DMS 273 (cell line): ENCODE results near the gene CHM.
"Not testable (repeated sequence)": the region's sequence is repeated elsewhere in the genome, so short reads cannot be mapped to it uniquely, and the experiment has no call there.

Source experiments
- DNase-seq: peaks from one replicate; lab custom pipeline; 2025; ENCODE audit not compliant: unreplicated experiment; lab: John Stamatoyannopoulos, UW

Gene CHM

GRCh38 chrX:85996555-85996954 lies 50.8 kb downstream of the CHM start:
- no peak for DNase-seq

- DNase-seq: no peak
Measured at GRCh38 chrX:85995641-85996040, 51.7 kb downstream of the CHM start.

- DNase-seq: no peak
Measured at GRCh38 chrX:85994797-85995196, 52.6 kb downstream of the CHM start.

GRCh38 chrX:85994228-85994627 lies 53.1 kb downstream of the CHM start:
- no peak for DNase-seq

GRCh38 chrX:85993539-85994197 lies 53.7 kb downstream of the CHM start:
- DNase-seq: no peak

GRCh38 chrX:85992811-85993229 lies 54.5 kb downstream of the CHM start:
- peak; percentile 18 for DNase-seq

GRCh38 chrX:85988353-85988752 lies 59.0 kb downstream of the CHM start:
- no peak for DNase-seq

- no peak for DNase-seq
Measured at GRCh38 chrX:85980286-85980685, 67.1 kb downstream of the CHM start.

GRCh38 chrX:85977218-85977617 lies 70.1 kb downstream of the CHM start:
- DNase-seq: no peak

- DNase-seq: not testable (repeated sequence)
Measured at GRCh38 chrX:85972351-85972750, 75.0 kb downstream of the CHM start.

GRCh38 chrX:85964744-85965143 lies 82.6 kb downstream of the CHM start:
- DNase-seq: no peak

- DNase-seq: no peak
Measured at GRCh38 chrX:85963736-85964135, 83.6 kb downstream of the CHM start.

- no peak for DNase-seq
Measured at GRCh38 chrX:85955510-85955909, 91.8 kb downstream of the CHM start.

GRCh38 chrX:85944751-85945150 lies 102.6 kb downstream of the CHM start:
- not testable (repeated sequence) for DNase-seq

- no peak for DNase-seq
Measured at GRCh38 chrX:85941275-85941674, 106.1 kb downstream of the CHM start.

GRCh38 chrX:85939942-85940341 lies 107.4 kb downstream of the CHM start:
- DNase-seq: not testable (repeated sequence)

GRCh38 chrX:85934399-85934798 lies 113.0 kb downstream of the CHM start:
- not testable (repeated sequence) for DNase-seq

- no peak for DNase-seq
Measured at GRCh38 chrX:85930099-85930498, 117.3 kb downstream of the CHM start.

GRCh38 chrX:85928606-85929005 lies 118.8 kb downstream of the CHM start:
- no peak for DNase-seq

- no peak for DNase-seq
Measured at GRCh38 chrX:85927740-85928139, 119.6 kb downstream of the CHM start.

- DNase-seq: no peak
Measured at GRCh38 chrX:85922821-85923220, 124.5 kb downstream of the CHM start.

GRCh38 chrX:85916656-85917280 lies 130.6 kb downstream of the CHM start:
- not testable (repeated sequence) for DNase-seq

- DNase-seq: no peak
Measured at GRCh38 chrX:85914431-85914830, 132.9 kb downstream of the CHM start.
